ENCODE measurements around the gene TMEM9B.

DNA sequence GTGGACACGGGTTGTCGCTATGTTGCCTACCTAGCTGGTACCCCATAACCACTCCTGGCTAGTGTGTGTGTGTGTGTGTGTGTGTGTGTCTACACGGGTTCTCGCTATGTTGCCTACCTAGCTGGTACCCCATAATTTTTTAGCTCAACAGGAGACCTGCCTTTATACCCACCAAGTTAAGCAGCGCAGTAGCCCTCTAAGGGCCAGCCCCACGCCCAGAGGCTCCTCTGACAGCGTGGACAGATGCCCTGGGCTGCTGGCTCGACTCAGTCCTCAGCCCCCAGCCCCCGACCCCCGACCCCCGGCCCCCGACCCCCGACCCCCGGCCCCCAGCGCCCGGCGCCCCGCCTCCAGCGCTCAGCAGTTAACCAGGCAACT is 53.6 kb downstream of the TMEM9B start:
- TF ChIP-seq, protein P1, sequence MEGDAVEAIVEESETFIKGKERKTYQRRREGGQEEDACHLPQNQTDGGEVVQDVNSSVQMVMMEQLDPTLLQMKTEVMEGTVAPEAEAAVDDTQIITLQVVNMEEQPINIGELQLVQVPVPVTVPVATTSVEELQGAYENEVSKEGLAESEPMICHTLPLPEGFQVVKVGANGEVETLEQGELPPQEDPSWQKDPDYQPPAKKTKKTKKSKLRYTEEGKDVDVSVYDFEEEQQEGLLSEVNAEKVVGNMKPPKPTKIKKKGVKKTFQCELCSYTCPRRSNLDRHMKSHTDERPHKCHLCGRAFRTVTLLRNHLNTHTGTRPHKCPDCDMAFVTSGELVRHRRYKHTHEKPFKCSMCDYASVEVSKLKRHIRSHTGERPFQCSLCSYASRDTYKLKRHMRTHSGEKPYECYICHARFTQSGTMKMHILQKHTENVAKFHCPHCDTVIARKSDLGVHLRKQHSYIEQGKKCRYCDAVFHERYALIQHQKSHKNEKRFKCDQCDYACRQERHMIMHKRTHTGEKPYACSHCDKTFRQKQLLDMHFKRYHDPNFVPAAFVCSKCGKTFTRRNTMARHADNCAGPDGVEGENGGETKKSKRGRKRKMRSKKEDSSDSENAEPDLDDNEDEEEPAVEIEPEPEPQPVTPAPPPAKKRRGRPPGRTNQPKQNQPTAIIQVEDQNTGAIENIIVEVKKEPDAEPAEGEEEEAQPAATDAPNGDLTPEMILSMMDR (IDR thresholded peaks at IDR 0.05), result no peak
- TF ChIP-seq POLR2A (IDR thresholded peaks at IDR 0.05) (no peak), POLR2AphosphoS5 (IDR thresholded peaks at IDR 0.05) (no peak)
